K562 (cell line): ENCODE measurements around the gene SNAI1. TPM values are rescaled to one million over a fixed set of nuclear protein-coding genes. Genes with fewer than 3 reads are reported as not detected.

Source experiments
- FOXJ2 ChIP-seq: fragments of 200-800 bp; sonication (Bioruptor generic); IDR thresholded peaks from 2 replicates; pipeline ENCODE4 v1.6.1; 2016; ENCODE audit warnings: missing genetic modification characterization, missing compliant biosample characterization
- HLTF ChIP-seq: fragments of 450-650 bp; IDR thresholded peaks from 2 replicates; pipeline ENCODE4 v1.6.1; 2016
- ILF3 ChIP-seq: fragments of 450-650 bp; IDR thresholded peaks from 2 replicates; pipeline ENCODE4 v1.6.1; 2018; ENCODE audit warnings: antibody characterized with exemption, mild to moderate bottlenecking, moderate library complexity, borderline replicate concordance
- IRF2 ChIP-seq: sonication (generic); formaldehyde crosslinking; IDR thresholded peaks from 2 replicates; pipeline ENCODE4 v1.8.1; 2022; ENCODE audit warnings: mild to moderate bottlenecking, missing genetic modification reagents
- KLF6 ChIP-seq: fragments of 250-450 bp; sonication (Bioruptor Pico); IDR thresholded peaks from 2 replicates; pipeline ENCODE4 v1.4.0; 2020; ENCODE audit warnings: mild to moderate bottlenecking, moderate library complexity, borderline replicate concordance
- MAFF ChIP-seq: IDR thresholded peaks from 2 replicates; pipeline ENCODE4 v1.6.1; 2012; ENCODE audit warnings: low read length, improper control_type of control experiment
- OTX1 ChIP-seq: fragments of 450-650 bp; formaldehyde crosslinking; IDR thresholded peaks from 2 replicates; pipeline ENCODE4 v1.4.0; 2022; ENCODE audit warnings: mild to moderate bottlenecking
- PHTF2 ChIP-seq: fragments of 250-450 bp; sonication (Bioruptor Pico); IDR thresholded peaks from 2 replicates; pipeline ENCODE4 v1.5.0; 2021; ENCODE audit warnings: mild to moderate bottlenecking
- POLR2G ChIP-seq: fragments of 200-400 bp; formaldehyde crosslinking; IDR thresholded peaks from 2 replicates; pipeline ENCODE4 v1.6.1; 2017; ENCODE audit warnings: low read depth, mild to moderate bottlenecking, antibody characterized with exemption, low read length, moderate library complexity
- RBFOX2 ChIP-seq: fragments of 200-400 bp; formaldehyde crosslinking; IDR thresholded peaks from 2 replicates; pipeline ENCODE4 v1.6.1; 2017; ENCODE audit warnings: low read depth, mild to moderate bottlenecking, low read length, moderate library complexity
- RBM15 ChIP-seq: fragments of 200-400 bp; formaldehyde crosslinking; IDR thresholded peaks from 2 replicates; pipeline ENCODE4 v1.6.1; 2018; ENCODE audit warnings: mild to moderate bottlenecking, low read length, moderate library complexity; ENCODE audit not compliant: insufficient read depth
- RBM39 ChIP-seq: fragments of 200-400 bp; formaldehyde crosslinking; optimal IDR thresholded peaks from 2 replicates; pipeline ENCODE3; 2018; ENCODE audit warnings: low read depth, low read length
- RFX7 ChIP-seq: fragments of 250-450 bp; sonication (Bioruptor Pico); IDR thresholded peaks from 2 replicates; pipeline ENCODE4 v1.5.1; 2021; ENCODE audit warnings: mild to moderate bottlenecking
- RHOXF2B ChIP-seq: fragments of 250-450 bp; sonication (Bioruptor Pico); conservative IDR thresholded peaks from 2 replicates; pipeline ENCODE4 v1.5.1; 2021
- SNIP1 ChIP-seq: fragments of 450-650 bp; IDR thresholded peaks from 2 replicates; pipeline ENCODE4 v1.7.1; 2017; ENCODE audit warnings: low read depth, mild to moderate bottlenecking
- YBX1 ChIP-seq: fragments of 450-650 bp; IDR thresholded peaks from 2 replicates; pipeline ENCODE4 v1.7.1; 2016; ENCODE audit warnings: mild to moderate bottlenecking
- ZNF311 ChIP-seq: fragments of 250-450 bp; sonication (Bioruptor Pico); IDR thresholded peaks from 2 replicates; pipeline ENCODE4 v1.4.0; 2020; ENCODE audit warnings: mild to moderate bottlenecking, moderate library complexity
- ZNF384 ChIP-seq: IDR thresholded peaks from 2 replicates; pipeline ENCODE4 v1.6.1; 2012; ENCODE audit warnings: low read depth, low read length, improper control_type of control experiment
- ZNF57 ChIP-seq: fragments of 450-650 bp; formaldehyde crosslinking; IDR thresholded peaks from 2 replicates; pipeline ENCODE4 v1.4.0; 2020; ENCODE audit warnings: mild to moderate bottlenecking, moderate library complexity
- ZNF583 ChIP-seq: fragments of 250-450 bp; sonication (Bioruptor Pico); IDR thresholded peaks from 2 replicates; pipeline ENCODE4 v1.4.0; 2020
- polyA plus RNA-seq, 8 experiments: library from polyadenylated mRNA; depleted of rRNA in 4 of 8; stranded (reverse) in 5 of 8; unstranded in 3 of 8; fragments of >200 nt; fragmentation: Nextera tagmentation in 2 of 8; fragmentation: Illumina TruSeq in 1 of 8; extraction: Ambion mirVana in 2 of 8; extraction: Trizol in 1 of 8; gene quantifications; 2 replicates each; pipeline versions ENCODE4 v1.2.1 to v1.2.3, GENCODE V29; 2011 to 2014; ENCODE audit warnings: inconsistent platforms in 1 of 8, missing spikeins in 1 of 8
- total RNA-seq, 7 experiments: library from RNA; depleted of rRNA in 6 of 7; stranded (reverse); fragments of >200 nt in 6 of 7; fragmentation: Illumina TruSeq in 2 of 7; extraction: Trizol in 2 of 7; gene quantifications; 2 replicates each; pipeline versions ENCODE4 v1.2.1 to v1.2.3, GENCODE V29; 2011 to 2021; ENCODE audit warnings: low replicate concordance in 1 of 7
- TF ChIP-seq, protein P1 (sequence below): IDR thresholded peaks from 2 replicates; pipeline ENCODE4 v1.6.1; 2012; ENCODE audit warnings: low read depth, low read length, improper control_type of control experiment, borderline replicate concordance
- TF ChIP-seq, protein P2 (sequence below): IDR thresholded peaks from 2 replicates; pipeline ENCODE4 v1.6.1; 2011; ENCODE audit warnings: borderline replicate concordance, low read depth, mild to moderate bottlenecking, moderate library complexity, low read length; ENCODE audit not compliant: insufficient read depth, poor library complexity, severe bottlenecking
- TF ChIP-seq, protein P3 (sequence below), 2 experiments: fragments of 450-650 bp; IDR thresholded peaks; 2 replicates each; pipeline ENCODE4 v1.6.1; 2016

Gene SNAI1
- total and polyA plus RNA-seq, 9 of the 15 experiments (the other 6 are each of a cell fraction or from before 2014, with no cell fraction given) = 0.32 to 11.6 (median 2.0) TPM

DNA sequence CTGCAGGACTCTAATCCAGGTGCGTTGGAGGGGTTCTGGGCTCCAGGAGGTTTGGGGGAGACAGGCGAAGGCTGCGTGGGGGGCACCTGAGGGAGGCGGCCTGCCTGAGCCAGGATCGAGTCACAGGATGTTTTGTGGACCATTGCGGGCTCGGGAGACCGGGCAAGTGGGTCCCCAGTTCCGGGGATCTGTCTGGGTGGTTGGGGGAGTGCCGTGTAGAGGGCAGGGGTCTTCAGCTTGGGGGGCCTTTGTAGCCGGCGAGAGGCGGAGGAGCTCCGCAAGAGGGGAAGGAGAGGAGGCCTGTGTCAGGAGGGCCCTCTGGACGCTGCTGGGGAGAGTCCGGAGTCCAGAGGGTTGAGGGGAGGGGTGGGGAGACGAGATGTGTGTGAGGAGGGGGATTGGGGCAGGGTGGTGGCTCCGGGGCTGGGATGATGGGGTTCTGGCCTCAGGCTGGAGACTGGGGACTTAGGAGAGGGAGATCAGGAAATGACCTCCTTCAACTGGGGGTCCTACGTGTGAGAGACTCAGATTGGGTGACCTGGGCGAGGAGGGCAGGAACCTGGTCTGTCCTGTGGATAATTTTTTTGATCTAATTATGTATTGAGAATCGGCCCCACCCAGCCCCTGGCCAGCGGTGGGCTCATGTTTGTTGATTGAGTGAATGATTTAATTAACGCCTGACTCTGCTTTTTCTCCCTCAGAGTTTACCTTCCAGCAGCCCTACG, 505 bp downstream of the SNAI1 start (continued):
- TF ChIP-seq ZNF384 (no peak), PHTF2 (CRISPR knock-in tag) (no peak), RFX7 (no peak), POLR2G (peak; percentile 71; the same call in 1 of the 2 replicates), RHOXF2B (0 out of 2 replicates have a peak, but pooled peaks have one; percentile 73), HLTF (0 out of 2 replicates have a peak, but pooled peaks have one; percentile 8), IRF2 (CRISPR knock-in tag) (no peak), MAFF (no peak), FOXJ2 (tag) (no peak), ZNF57 (no peak), KLF6 (CRISPR knock-in tag) (no peak), RBFOX2 (peak; percentile 14), RBM15 (no peak), ILF3 (no peak), RBM39 (no peak), ZNF311 (CRISPR knock-in tag) (no peak), SNIP1 (no peak), YBX1 (no peak), OTX1 (CRISPR knock-in tag) (0 out of 2 replicates have a peak, but pooled peaks have one; percentile 59), ZNF583 (CRISPR knock-in tag) (no peak)
- TF ChIP-seq, protein P1, sequence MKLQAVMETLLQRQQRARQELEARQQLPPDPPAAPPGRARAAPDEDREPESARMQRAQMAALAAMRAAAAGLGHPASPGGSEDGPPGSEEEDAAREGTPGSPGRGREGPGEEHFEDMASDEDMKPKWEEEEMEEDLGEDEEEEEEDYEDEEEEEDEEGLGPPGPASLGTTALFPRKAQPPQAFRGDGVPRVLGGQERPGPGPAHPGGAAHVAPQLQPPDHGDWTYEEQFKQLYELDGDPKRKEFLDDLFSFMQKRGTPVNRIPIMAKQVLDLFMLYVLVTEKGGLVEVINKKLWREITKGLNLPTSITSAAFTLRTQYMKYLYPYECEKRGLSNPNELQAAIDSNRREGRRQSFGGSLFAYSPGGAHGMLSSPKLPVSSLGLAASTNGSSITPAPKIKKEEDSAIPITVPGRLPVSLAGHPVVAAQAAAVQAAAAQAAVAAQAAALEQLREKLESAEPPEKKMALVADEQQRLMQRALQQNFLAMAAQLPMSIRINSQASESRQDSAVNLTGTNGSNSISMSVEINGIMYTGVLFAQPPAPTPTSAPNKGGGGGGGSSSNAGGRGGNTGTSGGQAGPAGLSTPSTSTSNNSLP = no peak
- TF ChIP-seq, protein P2, sequence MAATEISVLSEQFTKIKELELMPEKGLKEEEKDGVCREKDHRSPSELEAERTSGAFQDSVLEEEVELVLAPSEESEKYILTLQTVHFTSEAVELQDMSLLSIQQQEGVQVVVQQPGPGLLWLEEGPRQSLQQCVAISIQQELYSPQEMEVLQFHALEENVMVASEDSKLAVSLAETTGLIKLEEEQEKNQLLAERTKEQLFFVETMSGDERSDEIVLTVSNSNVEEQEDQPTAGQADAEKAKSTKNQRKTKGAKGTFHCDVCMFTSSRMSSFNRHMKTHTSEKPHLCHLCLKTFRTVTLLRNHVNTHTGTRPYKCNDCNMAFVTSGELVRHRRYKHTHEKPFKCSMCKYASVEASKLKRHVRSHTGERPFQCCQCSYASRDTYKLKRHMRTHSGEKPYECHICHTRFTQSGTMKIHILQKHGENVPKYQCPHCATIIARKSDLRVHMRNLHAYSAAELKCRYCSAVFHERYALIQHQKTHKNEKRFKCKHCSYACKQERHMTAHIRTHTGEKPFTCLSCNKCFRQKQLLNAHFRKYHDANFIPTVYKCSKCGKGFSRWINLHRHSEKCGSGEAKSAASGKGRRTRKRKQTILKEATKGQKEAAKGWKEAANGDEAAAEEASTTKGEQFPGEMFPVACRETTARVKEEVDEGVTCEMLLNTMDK = no peak
- TF ChIP-seq, protein P3, sequence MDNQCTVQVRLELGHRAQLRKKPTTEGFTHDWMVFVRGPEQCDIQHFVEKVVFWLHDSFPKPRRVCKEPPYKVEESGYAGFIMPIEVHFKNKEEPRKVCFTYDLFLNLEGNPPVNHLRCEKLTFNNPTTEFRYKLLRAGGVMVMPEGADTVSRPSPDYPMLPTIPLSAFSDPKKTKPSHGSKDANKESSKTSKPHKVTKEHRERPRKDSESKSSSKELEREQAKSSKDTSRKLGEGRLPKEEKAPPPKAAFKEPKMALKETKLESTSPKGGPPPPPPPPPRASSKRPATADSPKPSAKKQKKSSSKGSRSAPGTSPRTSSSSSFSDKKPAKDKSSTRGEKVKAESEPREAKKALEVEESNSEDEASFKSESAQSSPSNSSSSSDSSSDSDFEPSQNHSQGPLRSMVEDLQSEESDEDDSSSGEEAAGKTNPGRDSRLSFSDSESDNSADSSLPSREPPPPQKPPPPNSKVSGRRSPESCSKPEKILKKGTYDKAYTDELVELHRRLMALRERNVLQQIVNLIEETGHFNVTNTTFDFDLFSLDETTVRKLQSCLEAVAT (IDR thresholded peaks at IDR 0.05) = peak; percentile 78 to 82; a peak in 3 of 4 replicates
